ENCODE data around the gene TMEM163. TPM values are rescaled to one million over a fixed set of nuclear protein-coding genes. Genes with fewer than 3 reads are reported as not detected.

Gene TMEM163
- polyA plus RNA-seq, 1 donor from 2014 or later = 3.5 TPM

- no peaks in the 10 kb centered on the region for H3K27me3 ChIP-seq (ENCODE audit: insufficient read depth, low read depth, low read length)
- H4K20me1 ChIP-seq (ENCODE audit: insufficient read depth) = no peaks in the 10 kb centered on the region
- H3K4me2 ChIP-seq (ENCODE audit: low read length) = no peak overlapping the region
- H3K36me3 ChIP-seq (ENCODE audit: insufficient read depth, low read length) = no peaks in the 10 kb centered on the region
- H3K9ac ChIP-seq (ENCODE audit: low read length) = no peak overlapping the region
- no peaks in the 10 kb centered on the region for H3F3A ChIP-seq (ENCODE audit: insufficient read depth, low read length, poor library complexity, severe bottlenecking)
- H2AFZ ChIP-seq (ENCODE audit: low read depth, low read length) = no peak overlapping the region
- no peaks in the 10 kb centered on the region for H3K9me3 ChIP-seq (ENCODE audit: low read length)
- H3K9me2 ChIP-seq (ENCODE audit: insufficient read depth, low read length) = no peaks in the 10 kb centered on the region
- no peak for TF ChIP-seq SMC3 (conservative IDR thresholded peaks at IDR 0.05; ENCODE audit: poor library complexity)
- no peak for TF ChIP-seq CTCF (IDR thresholded peaks at IDR 0.05; ENCODE audit: poor library complexity, severe bottlenecking)
- no peak for TF ChIP-seq EZH2 (IDR thresholded peaks at IDR 0.05; ENCODE audit: borderline replicate concordance, insufficient read depth, low read length, poor library complexity, severe bottlenecking)
- no peak for TF ChIP-seq REST (IDR thresholded peaks at IDR 0.05; ENCODE audit: borderline replicate concordance)
- no peak for TF ChIP-seq TAF1 (IDR thresholded peaks at IDR 0.05; ENCODE audit: low read depth)
- TF ChIP-seq POLR2AphosphoS5 (IDR thresholded peaks at IDR 0.05) = no peak
- TF ChIP-seq MXI1 (conservative IDR thresholded peaks at IDR 0.05; ENCODE audit: poor library complexity, severe bottlenecking) = no peak
- TF ChIP-seq RAD21 (conservative IDR thresholded peaks at IDR 0.05) = no peak
- TF ChIP-seq EP300 (conservative IDR thresholded peaks at IDR 0.05; ENCODE audit: poor library complexity, severe bottlenecking) = no peak
- H3K27ac ChIP-seq (ENCODE audit: low read length) = no peak overlapping the region
- H3K4me3 ChIP-seq (ENCODE audit: low read length) = no peak overlapping the region
- H3K79me2 ChIP-seq (replicated peaks; ENCODE audit: insufficient read depth, low read length) = no peaks in the 10 kb centered on the region
Measured at GRCh38 chr2:134455426-134455825, 263.4 kb downstream of the TMEM163 start.

GRCh38 chr2:134454931-134455330, 263.9 kb downstream of the TMEM163 start:
- Histone ChIP-seq H3F3A (ENCODE audit: insufficient read depth, low read length, poor library complexity, severe bottlenecking) (no peaks in the 10 kb centered on the region), H3K9me3 (ENCODE audit: low read length) (no peaks in the 10 kb centered on the region), H3K4me3 (ENCODE audit: low read length) (no peak overlapping the region), H3K4me2 (ENCODE audit: low read length) (no peak overlapping the region), H3K27ac (ENCODE audit: low read length) (no peak overlapping the region), H3K27me3 (ENCODE audit: insufficient read depth, low read depth, low read length) (no peaks in the 10 kb centered on the region), H3K9me2 (ENCODE audit: insufficient read depth, low read length) (no peaks in the 10 kb centered on the region), H3K9ac (ENCODE audit: low read length) (no peak overlapping the region), H3K79me2 (replicated peaks; ENCODE audit: insufficient read depth, low read length) (no peaks in the 10 kb centered on the region), H2AFZ (ENCODE audit: low read depth, low read length) (no peak overlapping the region), H4K20me1 (ENCODE audit: insufficient read depth) (no peaks in the 10 kb centered on the region), H3K36me3 (ENCODE audit: insufficient read depth, low read length) (no peaks in the 10 kb centered on the region)
- TF ChIP-seq TAF1 (IDR thresholded peaks at IDR 0.05; ENCODE audit: low read depth) (no peak), EP300 (conservative IDR thresholded peaks at IDR 0.05; ENCODE audit: poor library complexity, severe bottlenecking) (no peak), POLR2AphosphoS5 (IDR thresholded peaks at IDR 0.05) (no peak), SMC3 (conservative IDR thresholded peaks at IDR 0.05; ENCODE audit: poor library complexity) (no peak), EZH2 (IDR thresholded peaks at IDR 0.05; ENCODE audit: borderline replicate concordance, insufficient read depth, low read length, poor library complexity, severe bottlenecking) (no peak), MXI1 (conservative IDR thresholded peaks at IDR 0.05; ENCODE audit: poor library complexity, severe bottlenecking) (no peak), CTCF (IDR thresholded peaks at IDR 0.05; ENCODE audit: poor library complexity, severe bottlenecking) (no peak), RAD21 (conservative IDR thresholded peaks at IDR 0.05) (no peak), REST (IDR thresholded peaks at IDR 0.05; ENCODE audit: borderline replicate concordance) (no peak)
